Kidney epithelial cell (primary cell): Measurements from ENCODE around the gene SPCS3. TPM values are rescaled to one million over a fixed set of nuclear protein-coding genes. Genes with fewer than 3 reads are reported as not detected.
"Not testable (repeated sequence)": the region's sequence is repeated elsewhere in the genome, so short reads cannot be mapped to it uniquely, and the experiment has no call there.

Source experiments
- DNase-seq: peaks from one replicate; pipeline ENCODE4 v3.0.0-alpha.2; 2010; ENCODE audit warnings: low read depth
- H3K27me3 ChIP-seq: 2 replicates; pipeline ENCODE4 v1.6.0; 2011; ENCODE audit warnings: low read length; ENCODE audit not compliant: control insufficient read depth, insufficient read depth
- H3K36me3 ChIP-seq: 2 replicates; pipeline ENCODE4 v1.5.1; 2011; ENCODE audit warnings: low read length; ENCODE audit not compliant: control insufficient read depth, insufficient read depth
- H3K4me3 ChIP-seq: 2 replicates; pipeline ENCODE4 v1.5.1; 2011; ENCODE audit warnings: low read depth, mild to moderate bottlenecking, control low read depth, low read length
- CTCF ChIP-seq: IDR thresholded peaks from 2 replicates; pipeline ENCODE4 v1.5.1; 2011; ENCODE audit warnings: mild to moderate bottlenecking, moderate library complexity, low read length, control low read depth, inconsistent platforms; ENCODE audit not compliant: insufficient read depth, poor library complexity, severe bottlenecking
- total RNA-seq: library from RNA; depleted of rRNA; stranded (reverse); fragments of >200 nt; gene quantifications from 2 replicates; pipeline ENCODE4 v1.2.3, GENCODE V29; 2015

Gene SPCS3
- total RNA-seq, 1 donor from 2014 or later, result 117 TPM

- TF ChIP-seq CTCF, result no peak
- Histone ChIP-seq H3K4me3 (no peak overlapping the region), H3K36me3 (no peaks in the 10 kb centered on the region), H3K27me3 (no peaks in the 10 kb centered on the region)
- DNase-seq, result no peak
Measured at GRCh38 chr4:176289561-176289960, 30.2 kb upstream of the SPCS3 start.

- TF ChIP-seq CTCF, result no peak
- Histone ChIP-seq H3K27me3 (no peaks in the 10 kb centered on the region), H3K36me3 (no peaks in the 10 kb centered on the region), H3K4me3 (no peak overlapping the region)
- no peak for DNase-seq
Measured at GRCh38 chr4:176290520-176290919, 29.2 kb upstream of the SPCS3 start.

GRCh38 chr4:176291748-176292147, 28.0 kb upstream of the SPCS3 start:
- DNase-seq, result no peak

GRCh38 chr4:176292920-176293319, 26.8 kb upstream of the SPCS3 start:
- TF ChIP-seq CTCF, result no peak
- Histone ChIP-seq H3K4me3 (no peak overlapping the region), H3K27me3 (no peaks in the 10 kb centered on the region), H3K36me3 (no peaks in the 10 kb centered on the region)
- no peak for DNase-seq

More at GRCh38 chr4:176291748-176292147, 28.0 kb upstream of the SPCS3 start:
- Histone ChIP-seq H3K36me3 (no peaks in the 10 kb centered on the region), H3K4me3 (no peak overlapping the region), H3K27me3 (no peaks in the 10 kb centered on the region)
- no peak for TF ChIP-seq CTCF

- DNase-seq, result no peak
- Histone ChIP-seq H3K27me3 (no peaks in the 10 kb centered on the region), H3K36me3 (no peaks in the 10 kb centered on the region), H3K4me3 (no peak overlapping the region)
- TF ChIP-seq CTCF, result no peak
Measured at GRCh38 chr4:176293660-176294059, 26.1 kb upstream of the SPCS3 start.

GRCh38 chr4:176295907-176296306, 23.9 kb upstream of the SPCS3 start:
- DNase-seq, result not testable (repeated sequence)

More at GRCh38 chr4:176295907-176296306, 23.9 kb upstream of the SPCS3 start:
- not testable (repeated sequence) for H3K36me3 ChIP-seq, H3K4me3 ChIP-seq, H3K27me3 ChIP-seq
